Right lobe of liver (tissue), 4 donors: ENCODE results near the gene DHRS13.

Experiments
- POLR2A ChIP-seq: fragments of 450-650 bp; IDR thresholded peaks from one replicate; pipeline ENCODE4 v1.6.1; 2017; ENCODE audit warnings: antibody characterized with exemption, mild to moderate bottlenecking
- TF ChIP-seq, protein P1 (sequence below), 4 donors: fragments of 200-600 bp in 3 of 4; fragments of 450-650 bp in 1 of 4; IDR thresholded peaks; one replicate each; pipeline versions ENCODE4 v1.5.1 to v1.8.0; 2016 to 2022; ENCODE audit warnings: antibody characterized with exemption in 4 of 4, mild to moderate bottlenecking in 2 of 4
- donor health status: DM: no; HTN: no; CAD: no.
- donor health status: DM: no; HTN: no; CAD: no.
- donor health status: DM: no; HTN: yes; CAD: no.

DNA sequence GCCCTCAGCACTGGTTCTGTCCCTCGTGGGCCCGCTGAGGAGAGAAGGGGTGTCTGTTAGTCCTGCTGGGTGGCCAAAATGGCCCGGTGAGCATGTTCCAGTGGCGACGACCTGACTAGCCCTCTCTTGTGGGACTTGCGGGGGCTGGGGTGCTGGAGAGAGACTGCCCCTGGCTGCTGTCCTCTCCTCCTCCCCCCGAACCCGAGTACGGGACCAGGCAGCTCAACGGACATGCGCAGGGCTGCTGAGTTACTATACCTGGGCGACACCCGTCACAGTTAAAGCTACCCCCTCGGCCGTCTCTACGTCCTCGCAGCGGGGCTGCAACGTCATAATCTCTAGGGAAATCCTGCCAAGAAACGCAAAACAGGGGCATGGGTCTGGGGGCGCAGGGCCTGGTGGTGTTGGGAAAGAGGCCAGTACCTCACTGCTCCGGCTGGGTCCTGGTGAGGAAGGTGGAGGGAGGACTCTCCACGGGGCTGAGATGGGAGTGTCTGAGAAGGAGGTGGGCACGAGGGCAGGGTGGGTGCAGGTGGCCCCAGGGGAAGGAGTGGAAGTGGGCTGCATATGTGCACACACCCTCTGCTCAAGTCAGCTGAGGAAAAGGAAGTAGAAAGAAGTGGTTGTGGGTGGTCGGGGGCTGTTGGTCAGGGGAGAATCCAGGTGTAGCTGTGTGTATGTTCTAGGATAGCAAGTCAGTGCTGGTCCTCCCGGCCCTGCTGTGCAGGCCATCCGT is 18.7 kb downstream of the DHRS13 start:
- TF ChIP-seq, protein P1, sequence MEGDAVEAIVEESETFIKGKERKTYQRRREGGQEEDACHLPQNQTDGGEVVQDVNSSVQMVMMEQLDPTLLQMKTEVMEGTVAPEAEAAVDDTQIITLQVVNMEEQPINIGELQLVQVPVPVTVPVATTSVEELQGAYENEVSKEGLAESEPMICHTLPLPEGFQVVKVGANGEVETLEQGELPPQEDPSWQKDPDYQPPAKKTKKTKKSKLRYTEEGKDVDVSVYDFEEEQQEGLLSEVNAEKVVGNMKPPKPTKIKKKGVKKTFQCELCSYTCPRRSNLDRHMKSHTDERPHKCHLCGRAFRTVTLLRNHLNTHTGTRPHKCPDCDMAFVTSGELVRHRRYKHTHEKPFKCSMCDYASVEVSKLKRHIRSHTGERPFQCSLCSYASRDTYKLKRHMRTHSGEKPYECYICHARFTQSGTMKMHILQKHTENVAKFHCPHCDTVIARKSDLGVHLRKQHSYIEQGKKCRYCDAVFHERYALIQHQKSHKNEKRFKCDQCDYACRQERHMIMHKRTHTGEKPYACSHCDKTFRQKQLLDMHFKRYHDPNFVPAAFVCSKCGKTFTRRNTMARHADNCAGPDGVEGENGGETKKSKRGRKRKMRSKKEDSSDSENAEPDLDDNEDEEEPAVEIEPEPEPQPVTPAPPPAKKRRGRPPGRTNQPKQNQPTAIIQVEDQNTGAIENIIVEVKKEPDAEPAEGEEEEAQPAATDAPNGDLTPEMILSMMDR (IDR thresholded peaks at IDR 0.05) = no peak
- TF ChIP-seq POLR2A = no peak
